ENCODE results near the gene RAPGEF2. TPM values are rescaled to one million over a fixed set of nuclear protein-coding genes. Genes with fewer than 3 reads are reported as not detected.
"Not testable (repeated sequence)": the region's sequence is repeated elsewhere in the genome, so short reads cannot be mapped to it uniquely, and the experiment has no call there.

Gene RAPGEF2
- total RNA-seq, 2 donors from 2014 or later = 38.2 to 46.7 TPM

DNA sequence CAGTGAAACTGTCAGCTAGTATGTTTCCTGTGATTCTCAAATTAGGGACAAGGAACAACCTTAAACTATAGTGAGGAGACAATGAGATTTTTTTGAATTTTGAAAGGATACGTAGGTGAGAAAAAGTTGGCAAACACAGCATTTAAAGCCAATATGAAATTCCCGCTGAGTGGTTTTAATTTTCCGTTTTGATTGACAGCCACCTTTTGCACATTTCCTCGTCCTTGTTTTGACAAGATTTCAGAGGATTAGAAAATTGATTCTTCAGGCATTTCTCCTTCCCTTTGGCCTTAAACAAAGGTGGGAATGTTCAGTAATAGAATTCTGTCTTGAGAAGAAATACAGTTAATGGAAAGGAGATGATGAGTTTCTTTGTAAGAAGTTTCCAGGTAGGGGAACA, 52.2 kb downstream of the RAPGEF2 start:
- DNase-seq (no peak), ATAC-seq (no peak)
- no peaks in the 10 kb centered on the region for H3K27me3 ChIP-seq
- H3K9me3 ChIP-seq = no peaks in the 10 kb centered on the region
- H3K4me1 ChIP-seq = peaks cover 39% of the 10 kb centered on the region
- WGBS, 2 donors = 20 to 31% methylated on average over 4 of the region's 4 CpGs
- TF ChIP-seq POLR2A (IDR thresholded peaks at IDR 0.05) = no peak
- TF ChIP-seq, protein P1, sequence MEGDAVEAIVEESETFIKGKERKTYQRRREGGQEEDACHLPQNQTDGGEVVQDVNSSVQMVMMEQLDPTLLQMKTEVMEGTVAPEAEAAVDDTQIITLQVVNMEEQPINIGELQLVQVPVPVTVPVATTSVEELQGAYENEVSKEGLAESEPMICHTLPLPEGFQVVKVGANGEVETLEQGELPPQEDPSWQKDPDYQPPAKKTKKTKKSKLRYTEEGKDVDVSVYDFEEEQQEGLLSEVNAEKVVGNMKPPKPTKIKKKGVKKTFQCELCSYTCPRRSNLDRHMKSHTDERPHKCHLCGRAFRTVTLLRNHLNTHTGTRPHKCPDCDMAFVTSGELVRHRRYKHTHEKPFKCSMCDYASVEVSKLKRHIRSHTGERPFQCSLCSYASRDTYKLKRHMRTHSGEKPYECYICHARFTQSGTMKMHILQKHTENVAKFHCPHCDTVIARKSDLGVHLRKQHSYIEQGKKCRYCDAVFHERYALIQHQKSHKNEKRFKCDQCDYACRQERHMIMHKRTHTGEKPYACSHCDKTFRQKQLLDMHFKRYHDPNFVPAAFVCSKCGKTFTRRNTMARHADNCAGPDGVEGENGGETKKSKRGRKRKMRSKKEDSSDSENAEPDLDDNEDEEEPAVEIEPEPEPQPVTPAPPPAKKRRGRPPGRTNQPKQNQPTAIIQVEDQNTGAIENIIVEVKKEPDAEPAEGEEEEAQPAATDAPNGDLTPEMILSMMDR (IDR thresholded peaks at IDR 0.05) = no peak
- no peak overlapping the region for H3K4me3 ChIP-seq
- H3K27ac ChIP-seq = no peak overlapping the region
- intact Hi-C loops (cut with DNase I) = no loop called here
- no peaks in the 10 kb centered on the region for H3K36me3 ChIP-seq (replicated peaks in 1 of 2; ENCODE audit: insufficient read depth in 1 of 2, low read depth in 2 of 2)

DNA sequence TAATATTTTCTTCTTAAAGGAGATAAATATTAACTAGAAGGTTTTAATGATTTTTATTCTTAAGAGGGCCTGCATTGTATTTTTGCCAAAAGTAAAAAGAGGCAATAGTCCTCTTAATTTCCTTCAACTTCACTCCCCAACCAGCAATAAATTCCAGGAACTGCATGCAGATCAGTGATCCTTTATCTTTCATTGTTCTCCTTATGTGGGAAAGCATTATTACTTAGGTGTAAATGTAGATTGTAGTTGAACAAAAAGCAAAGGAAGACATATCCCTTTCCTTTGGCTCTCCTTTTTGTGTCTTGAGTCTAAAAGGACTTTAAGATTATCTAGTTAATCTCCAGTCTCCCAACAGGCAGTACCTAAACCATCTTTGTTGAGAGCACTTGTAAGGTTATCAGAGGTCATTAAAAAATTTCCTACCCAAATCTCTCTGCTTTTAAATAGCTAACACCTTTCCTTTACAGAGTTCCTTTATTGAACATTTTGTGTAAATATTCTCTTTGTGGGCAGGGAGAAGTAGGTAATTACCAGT, 55.3 kb downstream of the RAPGEF2 start:
- no peak for ATAC-seq
- Histone ChIP-seq H3K36me3 (replicated peaks in 1 of 2; ENCODE audit: insufficient read depth in 1 of 2, low read depth in 2 of 2) (no peaks in the 10 kb centered on the region), H3K27ac (no peak overlapping the region), H3K27me3 (no peaks in the 10 kb centered on the region), H3K4me3 (no peak overlapping the region), H3K9me3 (no peaks in the 10 kb centered on the region), H3K4me1 (peaks cover 20% of the 10 kb centered on the region)
- TF ChIP-seq POLR2A (IDR thresholded peaks at IDR 0.05) = no peak
- TF ChIP-seq, protein P1 (IDR thresholded peaks at IDR 0.05) = no peak
- intact Hi-C loops (cut with DNase I) = no loop called here
- no peak for DNase-seq

DNA sequence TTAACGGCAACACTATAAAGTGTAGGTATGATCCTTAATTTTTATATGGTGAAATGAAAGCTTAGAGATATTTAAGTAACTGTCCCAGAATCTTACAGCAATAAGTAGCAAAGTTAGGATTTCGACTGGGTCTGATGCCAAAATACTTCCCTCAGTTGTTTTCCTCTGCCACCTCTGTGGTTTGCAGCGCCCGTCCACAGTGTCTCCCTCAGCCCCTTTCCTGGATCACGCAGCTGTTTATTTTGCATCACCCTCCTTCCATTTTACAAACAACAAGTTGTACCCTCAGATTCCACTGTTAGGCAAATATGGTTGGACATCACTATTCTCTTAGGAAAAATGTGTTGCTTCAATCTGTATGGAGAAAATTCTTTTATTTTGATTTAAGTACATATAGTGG, 56.1 kb downstream of the RAPGEF2 start:
- ATAC-seq (no peak), DNase-seq (no peak)
- no peaks in the 10 kb centered on the region for H3K27me3 ChIP-seq
- WGBS, 2 donors = 84 to 94% methylated on average over 5 of the region's 5 CpGs
- H3K4me1 ChIP-seq = peaks cover 15% of the 10 kb centered on the region
- TF ChIP-seq, protein P1 (IDR thresholded peaks at IDR 0.05) = no peak
- H3K9me3 ChIP-seq = no peaks in the 10 kb centered on the region
- H3K4me3 ChIP-seq = no peak overlapping the region
- H3K36me3 ChIP-seq (replicated peaks in 1 of 2; ENCODE audit: insufficient read depth in 1 of 2, low read depth in 2 of 2) = no peaks in the 10 kb centered on the region
- H3K27ac ChIP-seq = no peak overlapping the region
- intact Hi-C loops (cut with DNase I) = no loop called here

DNA sequence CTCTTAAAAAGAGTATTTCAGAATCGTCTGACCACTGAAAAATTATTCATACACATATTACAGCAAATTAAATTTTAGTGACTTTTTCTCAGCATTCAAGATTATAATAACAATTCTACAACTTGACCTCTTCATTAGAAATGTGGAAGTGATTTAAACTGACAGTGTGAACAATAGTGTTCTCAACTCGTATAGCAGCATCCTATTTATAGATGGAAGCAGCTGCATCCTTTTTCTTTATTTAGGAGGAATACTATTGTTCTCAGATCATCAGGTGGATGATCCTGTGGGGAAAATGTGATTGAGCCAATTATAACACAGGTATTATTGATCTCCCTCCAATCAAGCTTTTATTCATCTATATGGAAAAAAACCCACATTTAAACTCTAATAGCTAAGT, 56.7 kb downstream of the RAPGEF2 start:
- H3K4me1 ChIP-seq = peaks cover 9% of the 10 kb centered on the region
- 67 to 74% methylated on average over 2 of the region's 2 CpGs for WGBS, 2 donors
- H3K27me3 ChIP-seq = no peaks in the 10 kb centered on the region
- no peak overlapping the region for H3K4me3 ChIP-seq
- H3K9me3 ChIP-seq = no peaks in the 10 kb centered on the region
- DNase-seq = no peak
- ATAC-seq = no peak
- TF ChIP-seq, protein P1 (IDR thresholded peaks at IDR 0.05) = no peak
- TF ChIP-seq POLR2A (IDR thresholded peaks at IDR 0.05) = no peak
- no peak overlapping the region for H3K27ac ChIP-seq
- intact Hi-C loops (cut with DNase I) = no loop called here
- no peaks in the 10 kb centered on the region for H3K36me3 ChIP-seq (replicated peaks in 1 of 2; ENCODE audit: insufficient read depth in 1 of 2, low read depth in 2 of 2)

DNA sequence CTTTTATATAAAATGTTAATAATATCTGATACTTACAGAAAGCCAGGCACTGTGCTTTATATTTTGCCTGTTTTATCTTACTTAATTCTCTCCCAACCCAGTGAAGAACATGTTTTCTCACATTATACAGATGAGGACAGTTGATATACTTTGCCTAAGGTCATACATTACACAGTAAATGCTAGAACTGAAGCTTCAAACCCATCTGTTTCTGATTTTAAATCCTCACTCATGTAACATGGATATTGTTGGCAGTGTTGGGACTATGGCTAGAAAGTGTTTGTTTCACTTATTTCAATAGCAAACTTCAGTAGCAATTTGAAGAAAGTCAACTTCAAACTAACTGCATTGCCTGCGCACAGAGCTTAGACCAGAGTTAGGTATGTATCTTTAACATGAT, 57.4 kb downstream of the RAPGEF2 start:
- Histone ChIP-seq H3K4me1 (peaks cover 2% of the 10 kb centered on the region), H3K4me3 (no peak overlapping the region), H3K36me3 (replicated peaks in 1 of 2; ENCODE audit: insufficient read depth in 1 of 2, low read depth in 2 of 2) (no peaks in the 10 kb centered on the region), H3K27ac (no peak overlapping the region), H3K27me3 (no peaks in the 10 kb centered on the region), H3K9me3 (no peaks in the 10 kb centered on the region)
- intact Hi-C loops (cut with DNase I) = no loop called here
- no peak for TF ChIP-seq POLR2A (IDR thresholded peaks at IDR 0.05)
- TF ChIP-seq, protein P1 (IDR thresholded peaks at IDR 0.05) = no peak
- WGBS, 2 donors = 94 to 97% methylated on average over 1 of the region's 1 CpG
- no peak for DNase-seq
- no peak for ATAC-seq

DNA sequence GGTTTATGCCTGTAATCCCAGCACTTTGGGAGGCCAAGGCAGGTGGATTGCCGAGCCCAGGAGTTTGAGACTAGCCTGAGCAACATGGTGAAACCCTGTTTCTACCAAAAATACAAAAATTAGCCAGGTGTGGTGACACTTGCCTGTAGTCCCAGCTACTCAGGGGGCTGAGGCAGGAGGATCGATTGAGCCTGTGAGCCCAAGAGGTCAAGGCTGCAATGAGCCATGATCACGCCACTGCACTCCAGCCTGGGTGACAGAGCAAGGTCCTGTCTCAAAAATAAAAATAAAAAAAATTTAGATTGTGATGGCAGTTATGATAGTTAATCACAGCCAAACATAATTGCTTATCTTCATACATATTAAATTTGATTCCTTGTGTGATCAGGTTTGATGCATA, 58.6 kb downstream of the RAPGEF2 start:
- H3K36me3 ChIP-seq (replicated peaks in 1 of 2; ENCODE audit: insufficient read depth in 1 of 2, low read depth in 2 of 2); DNase-seq; H3K4me3 ChIP-seq; ATAC-seq; H3K27ac ChIP-seq; H3K4me1 ChIP-seq; H3K9me3 ChIP-seq; H3K27me3 ChIP-seq; intact Hi-C loops (cut with DNase I): not testable (repeated sequence)
- WGBS, 2 donors = 73 to 86% methylated on average over 3 of the region's 3 CpGs
